HG02884 (cell line): Measurements from ENCODE around the gene FITM2.

Experiments used
- ATAC-seq: cut with Tn5 transposase; IDR thresholded peaks from one replicate; pipeline ENCODE4 v1.9.1; 2021; ENCODE audit warnings: mild to moderate bottlenecking, moderate library complexity; ENCODE audit not compliant: unreplicated experiment

The FITM2 gene

GRCh38 chr20:44284032-44284431 is 27.0 kb downstream of the FITM2 start:
- ATAC-seq, result no peak

- ATAC-seq, result no peak
These were observed 28.8 kb downstream of the FITM2 start for GRCh38 chr20:44282192-44282591.

GRCh38 chr20:44280387-44280786 is 30.6 kb downstream of the FITM2 start:
- ATAC-seq, result no peak

- ATAC-seq, result no peak
These were observed 31.8 kb downstream of the FITM2 start for GRCh38 chr20:44279228-44279627.

GRCh38 chr20:44274303-44275017 is 36.5 kb downstream of the FITM2 start:
- ATAC-seq, result no peak

- ATAC-seq, result no peak
These were observed 37.5 kb downstream of the FITM2 start for GRCh38 chr20:44273231-44274215.

GRCh38 chr20:44271915-44272663 is 38.9 kb downstream of the FITM2 start:
- no peak for ATAC-seq

- ATAC-seq, result no peak
These were observed 42.2 kb downstream of the FITM2 start for GRCh38 chr20:44268802-44269201.

GRCh38 chr20:44264287-44264686 is 46.7 kb downstream of the FITM2 start:
- no peak for ATAC-seq

GRCh38 chr20:44258226-44258890 is 52.6 kb downstream of the FITM2 start:
- ATAC-seq, result no peak

- ATAC-seq, result no peak
These were observed 54.0 kb downstream of the FITM2 start for GRCh38 chr20:44256961-44257360.

- ATAC-seq, result no peak
These were observed 55.1 kb downstream of the FITM2 start for GRCh38 chr20:44255942-44256341.

- no peak for ATAC-seq
These were observed 56.9 kb downstream of the FITM2 start for GRCh38 chr20:44254073-44254472.

GRCh38 chr20:44253528-44253927 is 57.5 kb downstream of the FITM2 start:
- ATAC-seq, result no peak
